SK-N-SH treated with all-trans-retinoic acid at 6 μM for 48 hours (cell line): ENCODE data around the gene NCK2.

Source experiments
- ATAC-seq: fragments of 200-7000 bp; cut with Tn5 transposase; 3 replicates; pipeline ENCODE4 v1.9.1; 2020; ENCODE audit warnings: mild to moderate bottlenecking, moderate library complexity
- ARNTL ChIP-seq: fragments of 450-650 bp; formaldehyde crosslinking; IDR thresholded peaks from 2 replicates; pipeline ENCODE4 v1.5.0; 2020; ENCODE audit warnings: low read depth, mild to moderate bottlenecking, moderate library complexity, borderline replicate concordance
- BACH2 ChIP-seq: fragments of 250-450 bp; sonication (Bioruptor Pico); IDR thresholded peaks from 2 replicates; pipeline ENCODE4 v1.9.0; 2021; ENCODE audit warnings: mild to moderate bottlenecking, borderline replicate concordance
- CREB5 ChIP-seq: fragments of 250-450 bp; sonication (Bioruptor Pico); IDR thresholded peaks from 2 replicates; pipeline ENCODE4 v1.5.1; 2020; ENCODE audit warnings: low read depth, mild to moderate bottlenecking, moderate library complexity
- CSDC2 ChIP-seq: fragments of 250-450 bp; sonication (Bioruptor Pico); IDR thresholded peaks from 2 replicates; pipeline ENCODE4 v1.5.0; 2020; ENCODE audit warnings: mild to moderate bottlenecking, moderate library complexity
- GLIS3 ChIP-seq: fragments of 250-450 bp; sonication (Bioruptor Pico); IDR thresholded peaks from 2 replicates; pipeline ENCODE4 v1.5.0; 2020; ENCODE audit warnings: mild to moderate bottlenecking, moderate library complexity
- ISL1 ChIP-seq: fragments of 250-450 bp; sonication (Bioruptor Pico); IDR thresholded peaks from 2 replicates; pipeline ENCODE4 v2.1.2; 2022; ENCODE audit warnings: mild to moderate bottlenecking, moderate library complexity
- OSR1 ChIP-seq: fragments of 250-450 bp; sonication (Bioruptor Pico); IDR thresholded peaks from 2 replicates; pipeline ENCODE4 v1.8.0; 2022; ENCODE audit warnings: moderate library complexity, mild to moderate bottlenecking, inconsistent platforms
- PATZ1 ChIP-seq: fragments of 250-450 bp; sonication (Bioruptor Pico); IDR thresholded peaks from 2 replicates; pipeline ENCODE4 v1.8.0; 2020; ENCODE audit warnings: mild to moderate bottlenecking, moderate library complexity, borderline replicate concordance
- PPARA ChIP-seq: fragments of 250-450 bp; sonication (Bioruptor Pico); IDR thresholded peaks from 2 replicates; pipeline ENCODE4 v1.5.0; 2020; ENCODE audit warnings: mild to moderate bottlenecking, borderline replicate concordance
- RARB ChIP-seq: fragments of 250-450 bp; sonication (Bioruptor Pico); IDR thresholded peaks from 2 replicates; pipeline ENCODE4 v1.8.0; 2021; ENCODE audit warnings: mild to moderate bottlenecking, moderate library complexity
- SNAI2 ChIP-seq: fragments of 250-450 bp; sonication (Bioruptor Pico); IDR thresholded peaks from 2 replicates; pipeline ENCODE4 v1.5.0; 2020; ENCODE audit warnings: mild to moderate bottlenecking, moderate library complexity
- TOX ChIP-seq: fragments of 250-450 bp; sonication (Bioruptor Pico); IDR thresholded peaks from 2 replicates; pipeline ENCODE4 v1.8.0; 2021; ENCODE audit warnings: mild to moderate bottlenecking, moderate library complexity, borderline replicate concordance
- ZC3H10 ChIP-seq: fragments of 250-450 bp; sonication (Bioruptor Pico); IDR thresholded peaks from 2 replicates; pipeline ENCODE4 v1.5.1; 2021; ENCODE audit warnings: mild to moderate bottlenecking, moderate library complexity
- ZFP3 ChIP-seq: fragments of 250-450 bp; sonication (Bioruptor Pico); IDR thresholded peaks from 2 replicates; pipeline ENCODE4 v1.5.0; 2020; ENCODE audit warnings: mild to moderate bottlenecking, moderate library complexity
- ZFP30 ChIP-seq: fragments of 450-650 bp; formaldehyde crosslinking; IDR thresholded peaks from 2 replicates; pipeline ENCODE4 v1.5.0; 2022; ENCODE audit warnings: mild to moderate bottlenecking, moderate library complexity
- ZNF565 ChIP-seq: fragments of 450-650 bp; formaldehyde crosslinking; conservative IDR thresholded peaks from 2 replicates; pipeline ENCODE4 v1.5.0; 2020; ENCODE audit warnings: low read depth, mild to moderate bottlenecking, moderate library complexity
- ZNF70 ChIP-seq: fragments of 450-650 bp; formaldehyde crosslinking; IDR thresholded peaks from 2 replicates; pipeline ENCODE4 v1.5.0; 2020; ENCODE audit warnings: mild to moderate bottlenecking, moderate library complexity
- ZNF8 ChIP-seq: fragments of 450-650 bp; formaldehyde crosslinking; IDR thresholded peaks from 2 replicates; pipeline ENCODE4 v1.5.0; 2020; ENCODE audit warnings: mild to moderate bottlenecking, moderate library complexity
- TF ChIP-seq, protein P1 (sequence below): fragments of 250-450 bp; sonication (Bioruptor Pico); IDR thresholded peaks from 2 replicates; pipeline ENCODE4 v1.8.0; 2021; ENCODE audit warnings: low read depth, mild to moderate bottlenecking, moderate library complexity, borderline replicate concordance
- TF ChIP-seq, protein P2 (sequence below): fragments of 250-450 bp; sonication (Bioruptor Pico); IDR thresholded peaks from 2 replicates; pipeline ENCODE4 v1.5.0; 2020; ENCODE audit warnings: mild to moderate bottlenecking, moderate library complexity
- TF ChIP-seq, protein P3 (sequence below): fragments of 250-450 bp; sonication (Bioruptor Pico); IDR thresholded peaks from 2 replicates; pipeline ENCODE4 v1.5.1; 2021; ENCODE audit warnings: mild to moderate bottlenecking, moderate library complexity

Gene NCK2

DNA sequence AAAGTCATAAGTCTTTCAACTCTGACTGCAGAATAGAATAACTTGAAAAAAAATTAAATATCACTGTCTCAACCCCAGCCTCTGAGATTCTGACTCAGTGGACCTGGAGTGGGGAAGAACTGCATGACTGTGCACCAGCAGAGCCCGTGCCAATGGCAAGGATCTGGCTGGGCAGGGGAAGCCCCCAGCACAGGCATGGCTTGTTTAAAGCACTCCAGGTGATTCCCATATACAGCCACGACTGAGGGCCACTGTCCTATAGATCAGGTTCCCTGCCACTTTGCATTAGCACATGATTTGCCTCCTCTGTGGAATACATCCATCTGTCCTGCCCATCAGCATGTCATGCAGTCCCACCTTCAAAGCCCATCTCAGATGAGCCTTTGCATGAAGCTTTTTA lies 45.9 kb upstream of the NCK2 start:
- no peak for TF ChIP-seq PATZ1 (CRISPR knock-in tag)
- TF ChIP-seq TOX (CRISPR knock-in tag): no peak
- no peak for TF ChIP-seq SNAI2 (CRISPR knock-in tag)
- no peak for TF ChIP-seq GLIS3 (CRISPR knock-in tag)
- TF ChIP-seq OSR1 (CRISPR knock-in tag): no peak
- ATAC-seq: no peak

DNA sequence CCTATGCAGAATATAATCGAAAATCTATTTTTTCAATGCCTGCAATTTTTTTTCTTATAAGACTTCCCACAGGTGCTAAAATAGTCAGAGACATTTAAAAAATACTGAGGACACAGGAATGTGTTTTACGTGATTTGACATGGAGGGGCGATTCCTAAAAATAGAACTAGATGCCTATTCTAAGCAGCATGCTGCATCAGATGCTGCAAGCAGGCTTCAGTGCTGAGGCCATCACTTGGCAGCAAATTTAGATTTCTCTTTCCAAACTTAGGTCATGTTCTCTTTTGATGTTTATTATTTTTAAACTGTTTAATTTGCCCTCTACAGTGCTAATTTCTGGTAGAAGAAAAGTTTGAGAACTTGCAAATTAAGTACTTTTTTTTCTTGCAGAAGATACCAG lies 43.7 kb upstream of the NCK2 start:
- TF ChIP-seq, protein P1, sequence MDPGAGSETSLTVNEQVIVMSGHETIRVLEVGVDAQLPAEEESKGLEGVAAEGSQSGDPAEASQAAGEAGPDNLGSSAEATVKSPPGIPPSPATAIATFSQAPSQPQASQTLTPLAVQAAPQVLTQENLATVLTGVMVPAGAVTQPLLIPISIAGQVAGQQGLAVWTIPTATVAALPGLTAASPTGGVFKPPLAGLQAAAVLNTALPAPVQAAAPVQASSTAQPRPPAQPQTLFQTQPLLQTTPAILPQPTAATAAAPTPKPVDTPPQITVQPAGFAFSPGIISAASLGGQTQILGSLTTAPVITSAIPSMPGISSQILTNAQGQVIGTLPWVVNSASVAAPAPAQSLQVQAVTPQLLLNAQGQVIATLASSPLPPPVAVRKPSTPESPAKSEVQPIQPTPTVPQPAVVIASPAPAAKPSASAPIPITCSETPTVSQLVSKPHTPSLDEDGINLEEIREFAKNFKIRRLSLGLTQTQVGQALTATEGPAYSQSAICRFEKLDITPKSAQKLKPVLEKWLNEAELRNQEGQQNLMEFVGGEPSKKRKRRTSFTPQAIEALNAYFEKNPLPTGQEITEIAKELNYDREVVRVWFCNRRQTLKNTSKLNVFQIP (CRISPR knock-in tag): no peak
- TF ChIP-seq ZFP30 (CRISPR knock-in tag) (no peak), BACH2 (no peak), ZNF70 (CRISPR knock-in tag) (no peak), ISL1 (CRISPR knock-in tag) (no peak), CSDC2 (no peak), ZC3H10 (CRISPR knock-in tag) (no peak), ZNF8 (CRISPR knock-in tag) (no peak), PATZ1 (CRISPR knock-in tag) (no peak), GLIS3 (CRISPR knock-in tag) (no peak), OSR1 (CRISPR knock-in tag) (no peak), ZNF565 (no peak), PPARA (CRISPR knock-in tag) (no peak), SNAI2 (CRISPR knock-in tag) (no peak), RARB (CRISPR knock-in tag) (no peak)
- TF ChIP-seq, protein P2, sequence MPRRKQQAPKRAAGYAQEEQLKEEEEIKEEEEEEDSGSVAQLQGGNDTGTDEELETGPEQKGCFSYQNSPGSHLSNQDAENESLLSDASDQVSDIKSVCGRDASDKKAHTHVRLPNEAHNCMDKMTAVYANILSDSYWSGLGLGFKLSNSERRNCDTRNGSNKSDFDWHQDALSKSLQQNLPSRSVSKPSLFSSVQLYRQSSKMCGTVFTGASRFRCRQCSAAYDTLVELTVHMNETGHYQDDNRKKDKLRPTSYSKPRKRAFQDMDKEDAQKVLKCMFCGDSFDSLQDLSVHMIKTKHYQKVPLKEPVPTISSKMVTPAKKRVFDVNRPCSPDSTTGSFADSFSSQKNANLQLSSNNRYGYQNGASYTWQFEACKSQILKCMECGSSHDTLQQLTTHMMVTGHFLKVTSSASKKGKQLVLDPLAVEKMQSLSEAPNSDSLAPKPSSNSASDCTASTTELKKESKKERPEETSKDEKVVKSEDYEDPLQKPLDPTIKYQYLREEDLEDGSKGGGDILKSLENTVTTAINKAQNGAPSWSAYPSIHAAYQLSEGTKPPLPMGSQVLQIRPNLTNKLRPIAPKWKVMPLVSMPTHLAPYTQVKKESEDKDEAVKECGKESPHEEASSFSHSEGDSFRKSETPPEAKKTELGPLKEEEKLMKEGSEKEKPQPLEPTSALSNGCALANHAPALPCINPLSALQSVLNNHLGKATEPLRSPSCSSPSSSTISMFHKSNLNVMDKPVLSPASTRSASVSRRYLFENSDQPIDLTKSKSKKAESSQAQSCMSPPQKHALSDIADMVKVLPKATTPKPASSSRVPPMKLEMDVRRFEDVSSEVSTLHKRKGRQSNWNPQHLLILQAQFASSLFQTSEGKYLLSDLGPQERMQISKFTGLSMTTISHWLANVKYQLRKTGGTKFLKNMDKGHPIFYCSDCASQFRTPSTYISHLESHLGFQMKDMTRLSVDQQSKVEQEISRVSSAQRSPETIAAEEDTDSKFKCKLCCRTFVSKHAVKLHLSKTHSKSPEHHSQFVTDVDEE (CRISPR knock-in tag): no peak
- TF ChIP-seq, protein P3, sequence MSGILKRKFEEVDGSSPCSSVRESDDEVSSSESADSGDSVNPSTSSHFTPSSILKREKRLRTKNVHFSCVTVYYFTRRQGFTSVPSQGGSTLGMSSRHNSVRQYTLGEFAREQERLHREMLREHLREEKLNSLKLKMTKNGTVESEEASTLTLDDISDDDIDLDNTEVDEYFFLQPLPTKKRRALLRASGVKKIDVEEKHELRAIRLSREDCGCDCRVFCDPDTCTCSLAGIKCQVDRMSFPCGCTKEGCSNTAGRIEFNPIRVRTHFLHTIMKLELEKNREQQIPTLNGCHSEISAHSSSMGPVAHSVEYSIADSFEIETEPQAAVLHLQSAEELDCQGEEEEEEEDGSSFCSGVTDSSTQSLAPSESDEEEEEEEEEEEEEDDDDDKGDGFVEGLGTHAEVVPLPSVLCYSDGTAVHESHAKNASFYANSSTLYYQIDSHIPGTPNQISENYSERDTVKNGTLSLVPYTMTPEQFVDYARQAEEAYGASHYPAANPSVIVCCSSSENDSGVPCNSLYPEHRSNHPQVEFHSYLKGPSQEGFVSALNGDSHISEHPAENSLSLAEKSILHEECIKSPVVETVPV: no peak
- ATAC-seq: no peak

DNA sequence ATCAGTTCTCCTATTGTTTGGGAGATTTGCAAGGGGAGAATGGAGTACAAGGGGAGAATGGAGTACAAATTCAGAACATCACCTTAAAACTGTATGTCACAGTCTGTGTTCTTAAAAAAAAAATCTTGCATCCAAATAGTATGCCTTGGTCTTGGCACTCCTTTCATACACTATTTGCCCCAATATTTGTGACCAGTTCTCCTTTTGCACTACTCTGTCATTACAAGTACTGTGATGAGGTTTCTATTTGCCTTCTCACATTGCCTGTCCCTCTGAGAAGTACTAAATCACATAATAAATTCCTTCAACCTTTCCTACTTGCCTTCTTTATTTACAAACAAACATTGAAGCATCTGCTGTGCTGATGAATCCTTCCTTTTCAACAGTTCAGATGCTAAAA lies 36.0 kb upstream of the NCK2 start:
- TF ChIP-seq ARNTL (CRISPR knock-in tag) (no peak), OSR1 (CRISPR knock-in tag) (no peak)
- ATAC-seq: no peak

DNA sequence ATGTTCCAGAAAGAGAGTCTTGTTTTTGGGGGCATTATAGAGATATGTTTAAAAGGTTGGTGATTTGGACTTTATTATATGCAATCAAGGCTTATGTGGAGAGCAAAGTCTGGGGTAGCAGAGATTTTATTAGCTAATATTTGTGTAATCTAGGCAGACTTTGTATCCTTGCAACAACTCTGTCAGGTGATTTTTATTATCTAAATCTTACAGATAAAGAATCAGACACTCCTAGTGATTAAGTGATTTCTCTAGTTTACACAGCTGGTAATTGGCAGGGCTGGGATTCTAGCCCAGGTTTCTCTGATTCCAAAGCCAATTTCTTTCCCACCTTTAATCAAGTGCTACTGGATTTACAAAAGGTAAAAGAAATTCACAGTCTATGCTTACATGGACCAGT lies 33.3 kb upstream of the NCK2 start:
- TF ChIP-seq ISL1 (CRISPR knock-in tag) (no peak), BACH2 (no peak), PATZ1 (CRISPR knock-in tag) (no peak), CREB5 (CRISPR knock-in tag) (no peak), ZFP3 (CRISPR knock-in tag) (no peak), OSR1 (CRISPR knock-in tag) (no peak), TOX (CRISPR knock-in tag) (no peak), CSDC2 (no peak)
- TF ChIP-seq, protein P3: no peak
- ATAC-seq: no peak
